Motor neuron (in vitro differentiated cells): ENCODE results near the gene NT5C3B. TPM values are rescaled to one million over a fixed set of nuclear protein-coding genes. Genes with fewer than 3 reads are reported as not detected.
"Not testable (repeated sequence)": the region's sequence is repeated elsewhere in the genome, so short reads cannot be mapped to it uniquely, and the experiment has no call there.

Experiments used
- ATAC-seq, 8 experiments: fragments of 200-7000 bp; cut with Tn5 transposase; replicated peaks in 6 of 8; 2 replicates each; pipeline ENCODE4 v1.8.0; 2021; ENCODE audit warnings: mild to moderate bottlenecking in 8 of 8, moderate library complexity in 8 of 8
- H3K27ac ChIP-seq, 2 donors: fragments of 250-450 bp; sonication (Bioruptor Pico); 2 replicates each; pipeline ENCODE4 v1.9.0; 2021; ENCODE audit warnings: antibody characterized with exemption in 2 of 2, mild to moderate bottlenecking in 2 of 2, moderate library complexity in 1 of 2
- H3K4me1 ChIP-seq, 2 donors: fragments of 250-450 bp; sonication (Bioruptor Pico); replicated peaks in 1 of 2; 2 replicates each; pipeline ENCODE4 v1.6.1; 2021; ENCODE audit warnings: antibody characterized with exemption in 2 of 2, mild to moderate bottlenecking in 2 of 2, moderate library complexity in 1 of 2
- H3K4me3 ChIP-seq, 5 donors: fragments of 250-450 bp; sonication (Bioruptor Pico); 2 replicates each; pipeline ENCODE4 v1.9.0; 2021; ENCODE audit warnings: antibody characterized with exemption in 5 of 5, mild to moderate bottlenecking in 5 of 5, moderate library complexity in 4 of 5
- WGBS, 10 experiments: fragments of 450-650 bp; shearing (Covaris generic); methylation state at CpG; one replicate each; pipeline ENCODE4 v1.0.0; 2022; 5-methylcytosine and 5-hydroxymethylcytosine counted together
- in situ Hi-C, 9 experiments: fragments of 400-800 bp; cut with MboI; loops; one replicate each; pipeline ENCODE4 v1.15.0; 2021; ENCODE audit warnings: low sequenced_read_pairs in 9 of 9, low pct_unique_long_range_greater_than_20kb in 2 of 9; ENCODE audit not compliant: unreplicated experiment in 9 of 9
- total RNA-seq, 8 experiments: library from RNA; unstranded; fragments of 300-600 nt; gene quantifications; 2 replicates each; pipeline versions ENCODE4 v1.2.3 to v1.2.4, GENCODE V29; 2022

NT5C3B gene
- total RNA-seq, 8 experiments from 2014 or later = 55.9 to 126 (median 104) TPM

- Histone ChIP-seq H3K4me3 (peak overlapping the region; percentile 61 to 91 (median 79)), H3K4me1 (peaks cover 26 to 27% of the 10 kb centered on the region in 2 donors), H3K27ac (no peak overlapping the region)
- no peak for ATAC-seq
- in situ Hi-C loops = no loop called here
- 0 to 100% (median 43%) methylated on average over 1 to 2 of the region's 13 CpGs; no CpG with 5 or more reads in 6 of the 10 experiments for WGBS, 10 experiments
Observed at GRCh38 chr17:41785091-41785858, 50.8 kb downstream of the NT5C3B start.

- Histone ChIP-seq H3K4me1 (peaks cover 26 to 27% of the 10 kb centered on the region in 2 donors), H3K4me3 (peak overlapping the region; percentile 61 to 91 (median 79)), H3K27ac (no peak overlapping the region)
- in situ Hi-C loops = no loop called here
- 0 to 60% (median 18%) methylated on average over 1 to 2 of the region's 6 CpGs; no CpG with 5 or more reads in 6 of the 10 experiments for WGBS, 10 experiments
- no peak for ATAC-seq
Observed at GRCh38 chr17:41784207-41784744, 51.8 kb downstream of the NT5C3B start.

DNA sequence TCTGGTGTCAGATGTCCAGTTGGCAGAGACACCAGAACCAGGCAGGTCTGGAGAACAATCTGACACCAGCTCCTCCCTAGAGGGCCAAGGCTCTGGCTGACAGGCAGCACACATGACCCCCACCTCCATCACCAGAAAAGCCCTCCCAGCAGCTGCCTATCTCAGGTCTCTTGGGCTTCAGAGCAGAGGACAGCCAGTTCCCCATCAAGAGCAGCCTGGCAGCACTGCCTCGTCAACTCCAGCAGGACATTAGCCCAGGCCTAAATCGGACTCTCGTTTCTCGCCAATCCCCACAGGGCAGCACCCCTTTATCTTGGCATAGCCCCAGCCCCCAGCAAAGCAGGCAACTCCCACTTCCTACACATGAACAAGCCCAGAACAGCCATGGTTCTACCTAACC is 53.9 kb downstream of the NT5C3B start:
- Histone ChIP-seq H3K4me1 (peaks cover 26 to 36% of the 10 kb centered on the region in 2 donors), H3K4me3 (no peak overlapping the region), H3K27ac (peak overlapping the region in 1 of 2 donors; percentile 16)
- no CpG with 5 or more reads among the region's 4 CpGs for WGBS, 10 experiments
- ATAC-seq = no peak
- in situ Hi-C loops = no loop called here

DNA sequence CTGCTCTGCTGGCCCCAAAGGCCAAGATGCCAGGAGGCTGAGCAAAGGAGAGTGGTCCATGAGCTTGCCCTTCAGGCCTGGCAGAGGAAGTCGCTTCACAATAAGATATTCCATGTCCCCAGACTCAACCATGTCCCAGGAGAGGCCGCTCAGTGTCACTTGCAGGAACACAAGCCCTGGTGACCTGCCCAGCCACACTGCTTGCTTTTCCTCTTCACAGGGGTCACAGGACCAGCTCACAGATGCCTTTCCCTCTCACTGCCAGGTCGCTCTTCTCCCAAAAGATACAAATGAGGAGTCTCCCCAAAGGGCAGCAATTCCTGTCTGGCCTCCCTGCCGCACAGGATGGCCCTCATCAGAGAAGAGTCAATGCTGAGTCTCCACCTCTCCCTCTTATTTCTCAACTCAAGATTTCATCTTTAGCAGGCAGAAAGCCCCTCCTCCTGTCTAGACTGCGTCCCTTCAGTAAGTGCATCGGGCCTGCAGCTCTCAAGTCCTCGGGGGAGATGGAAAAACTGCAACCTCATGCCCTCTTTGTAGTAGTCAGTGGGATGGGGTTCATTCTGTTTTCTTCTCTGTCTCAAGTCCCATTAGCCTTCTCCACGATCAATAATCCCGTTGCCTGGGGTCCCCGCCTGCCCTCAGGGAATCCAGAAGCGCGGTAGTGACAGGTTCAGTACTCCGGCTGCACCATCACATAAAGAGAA is 54.5 kb downstream of the NT5C3B start:
- peak overlapping the region in 1 of 2 donors; percentile 16 for H3K27ac ChIP-seq
- in situ Hi-C loops = no loop called here
- 59 to 100% (median 77%) methylated on average over 1 to 12 of the region's 13 CpGs for WGBS, 10 experiments
- H3K4me1 ChIP-seq = peaks cover 26 to 34% of the 10 kb centered on the region in 2 donors
- ATAC-seq = no peak
- no peak overlapping the region for H3K4me3 ChIP-seq

DNA sequence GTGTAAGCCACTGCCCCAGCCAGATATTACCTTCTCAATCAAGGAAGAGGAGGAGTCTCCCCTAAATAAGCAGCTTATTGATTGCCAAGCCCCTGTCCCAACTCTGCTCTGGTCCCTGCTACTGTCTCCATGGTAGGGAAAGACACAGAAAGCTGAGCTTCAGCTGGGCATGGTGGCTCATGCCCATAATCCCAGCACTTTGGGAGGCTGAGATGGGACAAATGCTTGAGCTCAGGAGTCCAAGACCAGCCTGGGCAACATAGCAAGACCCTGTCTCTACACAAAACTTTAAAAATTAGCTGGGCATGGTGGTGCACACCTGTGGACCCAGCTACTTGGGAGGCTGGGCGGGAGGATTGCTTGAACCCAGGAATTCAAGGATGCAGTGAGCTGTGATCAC is 56.1 kb downstream of the NT5C3B start:
- ATAC-seq = no peak
- in situ Hi-C loops = no loop called here
- peaks cover 30 to 45% of the 10 kb centered on the region in 2 donors for H3K4me1 ChIP-seq
- 50% methylated on average over 1 of the region's 1 CpG; no CpG with 5 or more reads in 9 of the 10 experiments for WGBS, 10 experiments
- H3K4me3 ChIP-seq = no peak overlapping the region
- H3K27ac ChIP-seq = no peak overlapping the region

DNA sequence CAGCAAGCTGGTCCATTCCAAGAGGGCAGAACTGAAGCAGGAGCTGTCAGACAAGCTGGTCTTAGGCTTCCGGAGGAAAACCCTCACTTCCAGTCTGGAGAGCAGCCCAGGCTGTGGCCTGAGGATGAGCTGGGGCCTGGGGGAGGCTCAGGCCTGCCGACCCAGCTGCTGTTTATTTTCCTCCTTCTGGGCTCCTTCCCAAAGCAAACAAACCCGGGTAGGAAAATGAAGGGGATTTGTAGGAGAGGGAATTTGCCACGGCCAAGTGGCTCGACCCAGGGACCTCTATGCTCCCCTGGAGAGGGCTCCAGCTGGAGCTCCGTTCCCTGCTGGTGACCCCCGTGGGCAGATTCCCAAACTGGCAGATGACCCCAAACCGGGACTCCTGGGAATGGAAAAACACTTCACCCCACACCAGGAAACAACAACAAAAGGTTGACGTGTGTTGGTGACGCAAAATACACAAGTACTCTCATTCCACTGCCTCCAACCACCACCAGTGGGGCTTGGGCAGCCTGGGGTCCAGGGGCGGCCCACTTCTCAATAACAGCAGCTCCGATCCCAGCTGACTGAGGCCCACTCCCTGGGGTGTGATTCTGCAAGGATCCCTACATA is 58.4 kb downstream of the NT5C3B start:
- H3K4me3 ChIP-seq = no peak overlapping the region
- in situ Hi-C loops = no loop called here
- peak in 2 of 8 experiments; percentile 68 to 80 for ATAC-seq

GRCh38 chr17:41777157-41777573 is 58.9 kb downstream of the NT5C3B start:
- in situ Hi-C loops = no loop called here

More for the DNA sequence above, 58.4 kb downstream of the NT5C3B start:
- 20 to 60% (median 56%) methylated on average over 1 to 9 of the region's 12 CpGs; no CpG with 5 or more reads in 5 of the 10 experiments for whole genome bisulfite sequencing, 10 experiments
- H3K27ac ChIP-seq = peak overlapping the region in 1 of 2 donors; percentile 48
- peaks cover 35 to 53% of the 10 kb centered on the region in 2 donors for H3K4me1 ChIP-seq

GRCh38 chr17:41776262-41776900 is 59.7 kb downstream of the NT5C3B start:
- 67 to 100% (median 75%) methylated on average over 1 to 7 of the region's 14 CpGs; no CpG with 5 or more reads in 5 of the 10 experiments for WGBS, 10 experiments
- ATAC-seq, in situ Hi-C loops, H3K4me3 ChIP-seq: not testable (repeated sequence)
- peaks cover 29 to 47% of the 10 kb centered on the region in 2 donors for H3K4me1 ChIP-seq
- H3K27ac ChIP-seq = peak overlapping the region in 1 of 2 donors; percentile 42

More at GRCh38 chr17:41777157-41777573, 58.9 kb downstream of the NT5C3B start:
- no peak overlapping the region for H3K4me3 ChIP-seq
- peaks cover 37 to 55% of the 10 kb centered on the region in 2 donors for H3K4me1 ChIP-seq
- WGBS, 10 experiments = 87 to 89% methylated on average over 3 of the region's 4 CpGs; no CpG with 5 or more reads in 8 of the 10 experiments
- peak overlapping the region in 1 of 2 donors; percentile 48 for H3K27ac ChIP-seq
- peak in 2 of 8 experiments; percentile 42 to 54 for ATAC-seq

- no peak overlapping the region for H3K4me3 ChIP-seq
- ATAC-seq = peak; percentile 13 to 53 (median 44)
- H3K4me1 ChIP-seq = peaks cover 27 to 43% of the 10 kb centered on the region in 2 donors
- peak overlapping the region in 1 of 2 donors; percentile 42 for H3K27ac ChIP-seq
- WGBS, 10 experiments = 26 to 100% (median 60%) methylated on average over 1 to 3 of the region's 12 CpGs; no CpG with 5 or more reads in 7 of the 10 experiments
- in situ Hi-C loops = no loop called here
Observed at GRCh38 chr17:41775394-41776226, 60.4 kb downstream of the NT5C3B start.
